GM18505 (cell line): ENCODE measurements around the gene DGKZ.

ENCODE experiments used
- ATAC-seq: cut with Tn5 transposase; IDR thresholded peaks from one replicate; pipeline ENCODE4 v1.9.1; 2021; ENCODE audit not compliant: unreplicated experiment
- POLR2A ChIP-seq: IDR thresholded peaks from 4 replicates; pipeline ENCODE4 v1.6.1; 2011; ENCODE audit warnings: borderline replicate concordance; ENCODE audit not compliant: insufficient read depth, insufficient read length; ENCODE audit errors: extremely low read depth

The DGKZ gene

DNA sequence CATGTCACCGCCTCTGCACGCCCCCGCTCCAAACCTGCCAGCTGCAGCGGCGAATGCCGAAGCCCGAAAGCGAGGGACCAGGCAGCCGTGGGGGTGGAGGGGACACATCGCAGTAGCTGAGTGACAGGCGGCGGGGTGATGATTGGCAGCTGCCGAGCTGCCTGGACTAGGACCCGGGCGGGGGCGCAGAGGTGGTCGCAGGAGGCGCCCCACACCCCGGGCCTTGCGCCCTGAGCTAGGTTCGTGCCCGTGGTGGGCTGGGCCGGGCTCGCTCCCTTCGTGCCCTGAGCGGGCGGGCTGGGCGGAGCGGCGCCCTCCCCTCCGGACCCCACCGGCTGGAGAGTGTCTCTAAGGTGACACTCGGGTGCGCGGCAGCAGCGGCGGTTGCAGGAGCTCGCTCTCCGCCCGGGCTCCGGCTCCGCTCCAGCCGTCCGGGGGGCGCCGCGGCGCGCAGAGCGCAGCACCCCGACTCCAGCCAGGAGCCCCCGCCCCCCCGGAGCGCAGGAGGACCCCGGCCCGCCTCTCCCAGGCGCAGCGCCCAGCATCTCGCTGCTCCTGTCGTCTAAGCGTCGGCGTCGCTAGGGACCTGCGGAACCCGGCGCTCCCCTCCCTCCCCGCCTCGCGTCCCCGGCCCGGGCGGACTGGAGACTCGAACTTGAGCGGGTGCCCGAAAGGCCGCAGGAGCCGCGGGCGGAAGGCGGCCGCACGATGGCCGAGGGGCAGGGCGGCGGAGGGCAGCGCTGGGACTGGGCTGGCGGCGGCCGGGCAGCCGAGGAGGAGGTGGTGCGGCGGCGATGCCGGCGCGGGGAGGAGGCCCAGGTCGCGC is 14.5 kb upstream of the DGKZ start:
- no peak for TF ChIP-seq POLR2A
- ATAC-seq: no peak

DNA sequence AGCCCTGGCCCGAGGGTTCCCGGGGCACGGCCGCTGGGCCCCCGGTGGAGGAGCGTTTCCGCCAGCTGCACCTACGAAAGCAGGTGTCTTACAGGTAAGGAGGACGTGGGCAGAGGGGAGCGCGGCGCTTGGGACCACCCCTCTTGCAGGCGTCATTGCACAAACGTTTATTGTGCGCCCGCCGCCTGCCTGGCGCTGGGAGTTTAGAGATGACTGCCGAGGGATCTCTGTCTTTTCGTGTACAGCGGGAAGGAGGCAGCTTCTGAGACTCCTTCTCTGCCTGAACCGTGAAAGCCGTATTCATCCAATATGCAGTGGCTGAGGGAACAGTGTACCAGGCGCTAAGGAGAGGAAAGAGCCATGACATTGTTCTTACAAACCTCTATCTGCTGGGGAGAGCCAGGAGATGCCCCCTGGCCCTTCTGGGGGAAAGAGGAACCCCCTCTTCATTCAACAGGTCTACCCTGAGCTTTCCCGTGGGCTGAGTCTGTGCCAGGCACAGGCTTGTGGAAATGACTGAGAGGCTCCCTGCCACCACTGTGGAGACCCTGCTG is 13.8 kb upstream of the DGKZ start:
- no peak for ATAC-seq
- TF ChIP-seq POLR2A: no peak

DNA sequence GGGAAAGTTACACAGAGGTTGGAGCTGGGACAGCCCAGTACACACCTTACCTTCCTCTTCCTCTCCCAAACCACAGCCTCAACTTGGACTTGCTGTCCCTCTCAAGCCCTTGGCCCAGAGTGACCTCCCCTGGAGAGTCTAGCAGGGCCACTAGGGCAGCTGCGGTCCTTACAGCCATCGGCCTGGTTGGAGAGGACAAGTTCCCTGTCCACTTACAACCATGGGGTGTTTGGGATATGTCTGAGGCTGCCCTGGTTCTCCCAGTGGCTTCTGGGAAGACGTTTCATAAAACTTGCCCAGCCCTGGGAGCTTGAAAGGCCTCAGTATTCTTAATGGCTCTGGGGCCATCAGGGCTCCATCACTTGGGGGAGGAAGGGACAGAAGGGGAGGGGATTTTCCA is 13.1 kb upstream of the DGKZ start:
- no peak for ATAC-seq

DNA sequence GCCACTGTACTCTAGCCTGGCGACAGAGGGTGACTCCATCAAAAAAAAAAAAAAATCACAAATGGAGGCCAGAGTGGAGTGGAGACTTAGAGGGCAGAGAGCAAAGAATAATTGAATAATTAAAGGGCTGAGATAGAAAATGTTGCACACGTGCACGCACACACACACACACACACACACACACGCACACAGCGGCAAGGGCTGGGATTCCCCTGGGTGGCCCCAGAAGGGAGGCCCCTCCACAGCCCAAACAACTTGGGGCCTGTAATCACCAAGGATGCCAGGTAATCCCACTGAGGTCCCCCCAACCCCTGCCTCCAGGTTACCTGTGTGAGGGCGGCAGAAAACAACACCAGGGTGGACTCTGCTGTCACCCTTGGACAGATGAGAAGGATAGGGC is 12.0 kb upstream of the DGKZ start:
- TF ChIP-seq POLR2A: no peak
- no peak for ATAC-seq

More for the DNA sequence above, 13.1 kb upstream of the DGKZ start:
- no peak for TF ChIP-seq POLR2A

DNA sequence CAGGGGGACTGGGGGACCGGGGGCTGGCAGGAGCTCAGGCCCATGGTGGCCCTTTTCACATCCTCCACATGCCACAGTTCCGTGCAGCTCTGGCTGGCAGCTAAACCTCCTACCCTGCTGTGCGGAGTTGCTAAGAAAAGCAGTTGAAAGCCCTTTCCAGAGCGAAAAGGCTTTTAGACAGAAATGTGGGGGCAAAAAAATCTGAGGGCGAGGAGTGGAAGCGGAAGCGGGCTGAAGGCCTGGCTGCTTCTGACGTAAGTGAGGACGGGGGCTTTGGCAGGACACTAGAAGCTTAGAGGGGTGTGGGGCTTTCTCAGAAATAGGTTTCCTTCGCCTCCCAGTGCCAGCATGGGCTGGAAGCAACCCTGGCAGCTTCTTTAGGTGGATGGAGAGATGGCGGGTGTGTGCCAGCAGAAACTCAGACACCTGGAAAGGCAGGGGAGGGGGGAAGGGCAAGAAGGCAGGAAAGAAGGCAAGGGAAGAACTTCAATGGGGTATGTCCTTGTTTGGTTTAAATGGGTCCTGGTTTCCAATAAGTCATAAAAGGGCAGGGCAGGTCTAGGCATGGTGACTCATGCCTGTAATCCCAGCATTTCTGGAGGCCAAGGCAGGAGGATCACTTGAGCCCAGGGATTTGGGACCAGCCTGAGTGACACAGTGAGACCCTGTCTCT is 11.2 kb upstream of the DGKZ start:
- no peak for TF ChIP-seq POLR2A
- ATAC-seq: no peak

DNA sequence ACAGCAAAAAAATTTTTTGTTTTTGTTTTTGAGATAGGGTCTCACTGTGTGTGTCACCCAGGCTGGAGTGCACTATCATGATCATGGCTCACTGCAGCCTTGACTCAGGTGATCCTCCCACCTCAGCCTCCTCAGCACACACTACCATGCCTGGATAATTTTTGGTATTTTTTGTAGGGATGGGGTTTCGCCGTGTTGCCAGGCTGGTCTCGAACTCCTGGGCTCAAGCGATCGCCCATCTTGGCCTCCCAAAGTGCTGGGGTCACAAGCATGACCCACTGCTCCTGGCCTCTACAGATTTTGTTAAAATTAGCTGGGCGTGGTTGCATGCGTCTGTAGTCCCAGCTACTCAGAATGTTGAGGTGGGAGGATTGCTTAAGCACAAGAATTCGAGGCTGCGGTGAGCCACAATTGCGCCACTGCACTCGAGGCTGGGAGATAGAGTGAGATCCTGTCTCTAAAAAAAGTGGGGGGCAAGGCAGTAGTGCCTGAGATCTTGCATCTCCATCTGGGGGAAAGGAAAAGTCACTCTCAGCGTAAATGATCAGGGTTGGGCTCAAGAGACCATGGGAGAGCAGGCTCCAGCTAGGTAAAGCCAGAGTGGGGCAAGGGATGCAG is 10.6 kb upstream of the DGKZ start:
- ATAC-seq: no peak
- TF ChIP-seq POLR2A: no peak

DNA sequence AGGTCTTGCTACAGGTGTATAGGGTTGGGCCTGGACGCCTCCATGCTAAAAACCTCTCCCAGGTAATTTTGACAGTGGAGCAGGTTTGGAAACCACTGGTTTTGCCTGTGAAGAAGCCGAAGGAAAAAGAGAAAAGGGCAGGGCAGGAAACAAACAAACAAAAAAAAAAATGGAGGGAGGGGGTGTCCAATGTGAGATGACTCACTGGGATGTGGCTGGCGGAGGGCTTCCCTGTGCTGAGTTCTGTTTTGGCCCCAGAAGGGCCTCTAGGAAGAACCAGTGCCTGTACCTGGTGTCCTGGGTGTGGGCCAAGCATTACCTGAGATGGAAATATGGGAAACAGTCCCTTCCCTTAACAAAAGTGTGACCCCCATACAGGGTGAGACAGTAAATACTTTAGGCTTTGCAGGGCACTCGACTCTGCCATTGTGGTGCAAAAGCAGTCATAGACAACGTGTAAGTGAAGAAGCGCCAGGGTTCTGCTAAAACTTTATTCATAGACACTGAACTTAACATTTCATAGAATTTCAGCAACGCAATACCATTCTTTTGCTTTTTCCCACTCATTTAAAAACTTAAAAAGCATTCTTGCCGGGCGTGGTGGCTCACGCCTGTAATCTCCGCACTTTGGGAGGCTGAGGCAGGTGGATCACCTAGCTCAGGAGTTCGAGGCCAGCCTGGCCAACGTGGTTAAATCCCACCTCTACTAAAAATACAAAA is 9.5 kb upstream of the DGKZ start:
- TF ChIP-seq POLR2A: no peak
- no peak for ATAC-seq

DNA sequence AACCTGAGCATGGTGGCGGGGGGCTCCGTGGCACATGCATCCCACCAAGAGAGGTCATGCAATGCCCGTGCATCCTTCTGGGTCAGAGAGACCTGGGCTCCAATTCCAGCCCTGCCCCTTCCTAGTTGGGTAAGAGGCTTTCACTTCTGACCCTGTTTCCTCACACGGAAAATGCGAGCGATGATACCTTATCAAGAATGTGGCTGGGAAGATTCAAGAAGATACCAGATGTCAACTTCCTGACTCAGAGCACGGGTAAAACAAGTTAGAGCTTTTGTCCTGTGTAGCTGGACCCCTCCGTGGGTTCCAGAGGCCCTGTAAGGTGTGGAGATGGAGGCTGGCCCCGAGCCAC is 8.7 kb upstream of the DGKZ start:
- no peak for ATAC-seq
- no peak for TF ChIP-seq POLR2A

DNA sequence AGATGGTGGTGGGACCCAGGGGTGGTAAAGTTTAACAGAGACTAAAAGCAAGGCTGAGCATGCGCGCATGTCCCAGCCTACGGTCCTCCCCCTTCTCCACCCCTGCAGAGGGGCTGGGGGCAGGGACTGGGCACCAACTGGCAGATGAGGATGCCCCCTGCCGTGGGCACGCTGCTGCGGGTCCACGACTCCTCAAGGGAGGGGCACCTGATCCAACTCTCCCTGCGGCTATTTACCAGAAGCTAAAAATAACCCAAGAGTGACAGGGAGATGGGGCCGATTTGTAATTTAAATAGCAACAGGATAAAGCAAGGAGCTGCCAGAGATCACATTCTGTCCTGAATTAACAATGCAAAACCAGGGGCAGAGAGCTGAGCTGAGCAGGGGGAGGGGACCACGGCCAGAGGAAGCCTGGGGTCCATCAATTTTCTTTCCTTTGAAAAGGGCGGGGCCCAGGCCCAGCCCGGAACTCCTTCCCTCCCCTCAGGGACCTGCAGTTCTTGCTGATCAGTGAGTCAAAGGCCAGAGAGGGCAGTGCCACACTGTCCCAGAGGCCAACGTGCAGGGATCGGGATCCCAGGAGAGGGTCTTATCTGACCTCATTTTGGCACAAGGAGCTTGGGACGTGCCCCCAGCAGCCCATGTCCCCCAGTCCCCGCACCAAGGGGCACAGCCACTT is 8.1 kb upstream of the DGKZ start:
- no peak for TF ChIP-seq POLR2A
- no peak for ATAC-seq

DNA sequence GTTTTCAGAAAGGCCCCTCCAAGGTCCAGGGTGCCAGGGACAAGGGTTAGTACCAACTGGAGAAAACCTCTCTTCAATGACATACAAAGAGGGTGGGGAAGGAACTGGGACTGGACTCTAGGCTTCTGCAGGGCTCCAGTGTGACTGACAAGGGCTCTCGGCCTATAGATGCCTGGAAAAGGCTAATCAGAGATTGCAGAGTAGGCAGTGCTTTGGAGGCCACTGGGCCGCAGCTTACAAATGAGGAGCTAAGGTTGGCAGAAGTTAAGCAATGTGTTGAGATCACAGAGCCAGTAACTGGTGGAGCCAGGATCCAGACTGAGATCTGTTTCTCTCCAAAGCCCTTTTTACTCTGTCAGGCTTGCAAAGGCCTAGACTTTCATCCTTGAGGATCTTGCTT is 7.4 kb upstream of the DGKZ start:
- no peak for TF ChIP-seq POLR2A
- ATAC-seq: no peak

DNA sequence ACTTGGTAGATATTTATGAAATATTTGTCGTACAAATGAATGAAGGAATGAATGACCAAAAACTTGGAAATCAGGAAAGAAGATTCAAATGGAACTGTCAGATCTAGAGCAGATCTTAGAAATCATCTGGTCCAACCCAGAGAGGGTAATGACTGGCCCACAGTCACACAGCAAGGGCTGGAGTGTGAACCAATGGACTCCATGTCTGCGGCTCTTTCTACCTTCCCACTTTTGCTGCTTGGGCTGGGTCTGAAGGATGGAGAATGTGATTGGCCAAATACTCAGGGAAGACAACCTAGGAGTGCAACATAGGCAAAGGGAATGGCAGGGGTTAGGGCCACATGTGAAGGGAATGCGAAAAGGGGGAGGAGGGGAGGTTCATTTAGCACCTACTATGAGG is 5.8 kb upstream of the DGKZ start:
- no peak for TF ChIP-seq POLR2A
- no peak for ATAC-seq

DNA sequence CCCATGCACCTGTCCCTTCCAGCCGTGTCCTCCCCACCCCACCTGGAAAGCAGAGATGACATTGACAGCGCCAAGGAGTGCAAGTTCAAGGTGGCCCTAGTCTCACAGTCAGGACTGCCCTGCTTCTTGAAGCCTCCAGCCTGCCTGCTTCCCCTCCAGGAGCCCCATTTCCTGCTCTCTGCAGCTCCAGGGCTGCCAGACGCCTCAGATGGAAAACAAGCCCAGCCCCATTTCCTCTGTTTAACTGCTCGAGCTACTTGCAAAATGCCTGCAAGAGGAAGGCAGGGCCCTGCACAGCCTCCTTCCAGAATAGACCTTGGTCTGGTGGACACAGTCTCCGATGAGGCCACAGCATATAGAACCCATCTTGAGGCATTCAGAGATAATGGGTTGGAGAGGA is 5.0 kb upstream of the DGKZ start:
- TF ChIP-seq POLR2A: no peak
- ATAC-seq: no peak

DNA sequence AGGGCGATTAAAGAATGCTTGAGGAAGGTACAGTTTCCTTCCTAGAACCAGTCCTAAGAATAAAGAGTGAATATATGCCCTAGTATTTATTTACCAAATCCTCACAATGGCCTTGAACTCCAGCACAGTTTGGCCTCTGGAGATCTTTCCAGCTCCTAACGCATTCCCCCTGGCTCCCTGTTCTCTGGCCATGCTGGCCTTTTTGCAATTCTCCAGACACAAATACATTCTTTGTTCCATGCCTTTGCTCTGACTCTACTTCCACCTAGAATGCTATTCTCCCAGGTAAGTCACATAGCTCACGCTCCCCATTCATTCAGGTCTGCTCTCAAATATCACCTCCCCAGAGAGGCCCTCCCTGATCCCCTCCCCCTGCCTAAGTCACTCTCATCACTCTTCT is 3.7 kb upstream of the DGKZ start:
- ATAC-seq: no peak

More for the DNA sequence above, 3.7 kb upstream of the DGKZ start:
- no peak for TF ChIP-seq POLR2A
